OCI-LY3 (cell line): ENCODE results near the gene ITSN2.

Experiments
- CTCF ChIP-seq: fragments of 200-600, 300-600 bp; sonication (generic); IDR thresholded peaks from 2 replicates; pipeline ENCODE4 v1.5.1; 2014; ENCODE audit warnings: antibody characterized with exemption, low read length, low read depth
- EZH2phosphoT487 ChIP-seq: fragments of 200-600 bp; shearing (Covaris generic); IDR thresholded peaks from 2 replicates; pipeline ENCODE4 v1.6.1; 2018; ENCODE audit warnings: antibody characterized with exemption, mixed run types, low read depth

- TF ChIP-seq CTCF, result no peak
- no peak for TF ChIP-seq EZH2phosphoT487
Observed at GRCh38 chr2:24273598-24273997, 86.7 kb downstream of the ITSN2 start.
